Esophagus squamous epithelium (tissue), 5 donors: ENCODE results near the gene OR2T34. TPM values are rescaled to one million over a fixed set of nuclear protein-coding genes. Genes with fewer than 3 reads are reported as not detected.

Experiments used
- DNase-seq: peaks from one replicate; lab custom pipeline; 2025; lab: John Stamatoyannopoulos, UW
- H3K27ac ChIP-seq, 4 donors: fragments of 200-600 bp; sonication (generic); one replicate each; pipeline ENCODE4 v1.5.1; 2016 to 2019; ENCODE audit warnings: mild to moderate bottlenecking in 1 of 4
- H3K27me3 ChIP-seq, 4 donors: fragments of 200-600 bp; sonication (generic); 1 replicate in 3 of 4; 2 replicates in 1 of 4; pipeline versions ENCODE4 v1.5.1 to v1.6.0; 2017 to 2021; ENCODE audit warnings: antibody characterized with exemption in 1 of 4
- H3K36me3 ChIP-seq, 3 donors: fragments of 200-600 bp; sonication (generic); one replicate each; pipeline ENCODE4 v1.5.1; 2016 to 2019
- H3K4me1 ChIP-seq, 3 donors: fragments of 200-600 bp; sonication (generic); one replicate each; pipeline ENCODE4 v1.5.1; 2017 to 2019
- H3K4me3 ChIP-seq, 4 donors: fragments of 200-600 bp; sonication (generic); 1 replicate in 3 of 4; 2 replicates in 1 of 4; pipeline ENCODE4 v1.5.1; 2016 to 2019; ENCODE audit warnings: mild to moderate bottlenecking in 2 of 4, moderate library complexity in 1 of 4
- H3K9me3 ChIP-seq, 3 donors: fragments of 200-600 bp; sonication (generic); one replicate each; pipeline ENCODE4 v1.5.1; 2016 to 2019
- CTCF ChIP-seq, 6 experiments: fragments of 450-650 bp in 4 of 6; fragments of 200-600 bp in 2 of 6; sonication (generic) in 2 of 6; IDR thresholded peaks; one replicate each; pipeline ENCODE4 v1.5.1; 2016 to 2019; ENCODE audit warnings: antibody characterized with exemption in 6 of 6, mild to moderate bottlenecking in 4 of 6, moderate library complexity in 4 of 6
- POLR2A ChIP-seq, 4 donors: fragments of 450-650 bp; IDR thresholded peaks; one replicate each; pipeline ENCODE4 v1.6.1; 2017; ENCODE audit warnings: antibody characterized with exemption in 4 of 4, mild to moderate bottlenecking in 4 of 4, moderate library complexity in 3 of 4
- WGBS, 2 donors: methylation state at CpG; one replicate each; pipeline ENCODE4 v1.1.5; 2018; 5-methylcytosine and 5-hydroxymethylcytosine counted together
- intact Hi-C: fragments of 100-400 bp; cut with DNase I; formaldehyde crosslinking; loops from one replicate; pipeline ENCODE4 v1.15.0; 2022
- total RNA-seq, 4 donors: library from RNA; depleted of rRNA; stranded (reverse); fragments of >200 nt; gene quantifications; one replicate each; pipeline ENCODE4 v1.1.0, GENCODE V29; 2016
- donor health status: DM: yes; HTN: yes; CAD: no.

OR2T34 gene
- total RNA-seq, 4 donors from 2014 or later, result not detected

GRCh38 chr1:248593226-248593625, 18.7 kb upstream of the OR2T34 start:
- no peak overlapping the region for H3K4me3 ChIP-seq
- H3K4me1 ChIP-seq, result no peaks in the 10 kb centered on the region
- intact Hi-C loops, result no loop called here
- DNase-seq, result no peak
- H3K36me3 ChIP-seq, result no peaks in the 10 kb centered on the region
- no peaks in the 10 kb centered on the region for H3K9me3 ChIP-seq
- no peak for TF ChIP-seq POLR2A (IDR thresholded peaks at IDR 0.05)
- TF ChIP-seq CTCF (IDR thresholded peaks at IDR 0.05), result no peak
- H3K27me3 ChIP-seq, result no peaks in the 10 kb centered on the region
- WGBS, 2 donors, result 85 to 88% methylated on average over 5 of the region's 5 CpGs
- no peak overlapping the region for H3K27ac ChIP-seq

GRCh38 chr1:248592655-248593054, 18.1 kb upstream of the OR2T34 start:
- intact Hi-C loops, result no loop called here
- H3K9me3 ChIP-seq, result no peaks in the 10 kb centered on the region
- TF ChIP-seq POLR2A (IDR thresholded peaks at IDR 0.05) (no peak), CTCF (IDR thresholded peaks at IDR 0.05) (no peak)
- H3K36me3 ChIP-seq, result no peaks in the 10 kb centered on the region
- 50 to 65% methylated on average over 1 of the region's 1 CpG for WGBS, 2 donors
- H3K4me3 ChIP-seq, result no peak overlapping the region
- no peak overlapping the region for H3K27ac ChIP-seq
- no peaks in the 10 kb centered on the region for H3K4me1 ChIP-seq
- H3K27me3 ChIP-seq, result no peaks in the 10 kb centered on the region
- DNase-seq, result no peak

- no peaks in the 10 kb centered on the region for H3K4me1 ChIP-seq
- 85 to 91% methylated on average over 17 of the region's 17 CpGs for WGBS, 2 donors
- H3K27me3 ChIP-seq, result no peaks in the 10 kb centered on the region
- intact Hi-C loops, result no loop called here
- H3K27ac ChIP-seq, result no peak overlapping the region
- no peak for DNase-seq
- H3K4me3 ChIP-seq, result no peak overlapping the region
- H3K36me3 ChIP-seq, result no peaks in the 10 kb centered on the region
- TF ChIP-seq POLR2A (IDR thresholded peaks at IDR 0.05) (no peak), CTCF (IDR thresholded peaks at IDR 0.05) (no peak)
- H3K9me3 ChIP-seq, result no peaks in the 10 kb centered on the region
Observed at GRCh38 chr1:248590055-248590454, 15.5 kb upstream of the OR2T34 start.

- Histone ChIP-seq H3K36me3 (no peaks in the 10 kb centered on the region), H3K27ac (no peak overlapping the region), H3K9me3 (no peaks in the 10 kb centered on the region), H3K4me3 (no peak overlapping the region), H3K27me3 (no peaks in the 10 kb centered on the region), H3K4me1 (no peaks in the 10 kb centered on the region)
- no peak for DNase-seq
- intact Hi-C loops, result no loop called here
- TF ChIP-seq POLR2A (IDR thresholded peaks at IDR 0.05) (no peak), CTCF (IDR thresholded peaks at IDR 0.05) (no peak)
- WGBS, 2 donors, result 83 to 89% methylated on average over 3 of the region's 3 CpGs
Observed at GRCh38 chr1:248589334-248589733, 14.8 kb upstream of the OR2T34 start.

GRCh38 chr1:248585266-248585665, 10.7 kb upstream of the OR2T34 start:
- H3K27ac ChIP-seq, result no peak overlapping the region
- H3K27me3 ChIP-seq, result no peaks in the 10 kb centered on the region
- TF ChIP-seq POLR2A (IDR thresholded peaks at IDR 0.05) (no peak), CTCF (IDR thresholded peaks at IDR 0.05) (no peak)
- H3K9me3 ChIP-seq, result no peaks in the 10 kb centered on the region
- no peaks in the 10 kb centered on the region for H3K4me1 ChIP-seq
- 60 to 62% methylated on average over 3 of the region's 3 CpGs for WGBS, 2 donors
- no peaks in the 10 kb centered on the region for H3K36me3 ChIP-seq
- H3K4me3 ChIP-seq, result no peak overlapping the region
- DNase-seq, result no peak
- intact Hi-C loops, result no loop called here
